Measurements from ENCODE around the gene PTPRO.

The PTPRO gene

DNA sequence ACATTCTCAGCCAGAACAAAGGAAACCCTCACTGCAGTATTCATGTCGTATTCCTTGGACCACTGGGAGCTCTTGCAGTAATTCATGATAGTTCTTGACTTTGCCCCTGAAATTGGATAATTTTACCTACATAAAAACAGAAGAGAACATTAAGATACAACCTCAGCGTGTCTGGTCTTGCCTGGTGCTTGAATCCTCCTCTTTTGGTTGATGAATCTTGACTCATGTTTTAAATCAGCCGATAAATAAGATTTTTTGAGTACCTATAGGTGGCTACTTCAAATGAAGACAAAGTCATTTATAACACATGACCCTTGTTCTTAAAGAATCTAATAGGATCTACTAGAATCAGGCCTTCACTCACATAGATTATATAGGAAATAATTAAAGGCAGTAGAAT lies 221.0 kb downstream of the PTPRO start:
- DNase-seq (ENCODE audit: low read depth) = no peak

DNA sequence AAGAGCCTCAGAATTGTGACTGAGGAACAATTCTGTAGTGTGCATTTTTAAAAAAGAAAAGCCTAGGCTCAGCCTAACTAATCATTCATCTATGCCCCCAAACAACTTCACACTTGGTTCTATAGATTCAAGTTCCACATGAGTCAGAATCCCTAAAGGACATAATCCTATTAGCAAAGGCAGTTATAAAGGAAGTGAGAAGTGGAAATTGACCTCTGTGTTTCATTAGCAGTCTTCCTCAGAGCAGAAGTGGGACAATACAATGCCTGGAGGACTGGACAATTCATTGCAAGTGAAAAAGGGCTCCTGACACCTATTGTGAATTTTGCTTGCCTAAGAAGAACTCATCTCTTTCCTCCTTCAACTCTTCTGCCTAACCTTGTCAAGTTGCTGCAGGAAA lies 222.3 kb downstream of the PTPRO start:
- no peak for DNase-seq (ENCODE audit: low read depth)
- no peak overlapping the region for H3K4me3 ChIP-seq (ENCODE audit: low read depth, low read length)
- TF ChIP-seq, protein P1, sequence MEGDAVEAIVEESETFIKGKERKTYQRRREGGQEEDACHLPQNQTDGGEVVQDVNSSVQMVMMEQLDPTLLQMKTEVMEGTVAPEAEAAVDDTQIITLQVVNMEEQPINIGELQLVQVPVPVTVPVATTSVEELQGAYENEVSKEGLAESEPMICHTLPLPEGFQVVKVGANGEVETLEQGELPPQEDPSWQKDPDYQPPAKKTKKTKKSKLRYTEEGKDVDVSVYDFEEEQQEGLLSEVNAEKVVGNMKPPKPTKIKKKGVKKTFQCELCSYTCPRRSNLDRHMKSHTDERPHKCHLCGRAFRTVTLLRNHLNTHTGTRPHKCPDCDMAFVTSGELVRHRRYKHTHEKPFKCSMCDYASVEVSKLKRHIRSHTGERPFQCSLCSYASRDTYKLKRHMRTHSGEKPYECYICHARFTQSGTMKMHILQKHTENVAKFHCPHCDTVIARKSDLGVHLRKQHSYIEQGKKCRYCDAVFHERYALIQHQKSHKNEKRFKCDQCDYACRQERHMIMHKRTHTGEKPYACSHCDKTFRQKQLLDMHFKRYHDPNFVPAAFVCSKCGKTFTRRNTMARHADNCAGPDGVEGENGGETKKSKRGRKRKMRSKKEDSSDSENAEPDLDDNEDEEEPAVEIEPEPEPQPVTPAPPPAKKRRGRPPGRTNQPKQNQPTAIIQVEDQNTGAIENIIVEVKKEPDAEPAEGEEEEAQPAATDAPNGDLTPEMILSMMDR (conservative IDR thresholded peaks at IDR 0.05; ENCODE audit: low read depth, low read length) = no peak

More for the DNA sequence above, 221.0 kb downstream of the PTPRO start:
- TF ChIP-seq, protein P1 (conservative IDR thresholded peaks at IDR 0.05; ENCODE audit: low read depth, low read length) = no peak
- no peak overlapping the region for H3K4me3 ChIP-seq (ENCODE audit: low read depth, low read length)

DNA sequence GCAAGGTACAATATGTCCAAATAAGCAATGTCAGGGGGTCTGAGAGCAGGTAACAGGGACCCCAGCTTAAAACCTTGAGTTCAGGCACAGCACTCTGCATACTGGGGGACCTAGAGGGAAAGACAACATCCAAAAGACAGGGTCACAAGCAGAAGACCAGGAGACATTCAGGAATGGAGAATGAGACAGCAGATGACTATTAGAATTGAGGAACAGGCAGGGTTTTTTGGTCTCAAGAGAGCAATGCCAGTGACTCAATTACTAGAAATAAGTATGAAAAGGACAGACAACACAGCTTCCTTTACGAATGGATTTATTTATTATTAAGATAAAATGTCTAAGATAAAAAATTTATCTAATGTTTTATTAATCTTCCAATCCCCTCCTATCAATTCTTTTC lies 223.0 kb downstream of the PTPRO start:
- TF ChIP-seq, protein P1 (conservative IDR thresholded peaks at IDR 0.05; ENCODE audit: low read depth, low read length) = no peak
- H3K4me3 ChIP-seq (ENCODE audit: low read depth, low read length) = no peak overlapping the region
- no peak for DNase-seq (ENCODE audit: low read depth)

DNA sequence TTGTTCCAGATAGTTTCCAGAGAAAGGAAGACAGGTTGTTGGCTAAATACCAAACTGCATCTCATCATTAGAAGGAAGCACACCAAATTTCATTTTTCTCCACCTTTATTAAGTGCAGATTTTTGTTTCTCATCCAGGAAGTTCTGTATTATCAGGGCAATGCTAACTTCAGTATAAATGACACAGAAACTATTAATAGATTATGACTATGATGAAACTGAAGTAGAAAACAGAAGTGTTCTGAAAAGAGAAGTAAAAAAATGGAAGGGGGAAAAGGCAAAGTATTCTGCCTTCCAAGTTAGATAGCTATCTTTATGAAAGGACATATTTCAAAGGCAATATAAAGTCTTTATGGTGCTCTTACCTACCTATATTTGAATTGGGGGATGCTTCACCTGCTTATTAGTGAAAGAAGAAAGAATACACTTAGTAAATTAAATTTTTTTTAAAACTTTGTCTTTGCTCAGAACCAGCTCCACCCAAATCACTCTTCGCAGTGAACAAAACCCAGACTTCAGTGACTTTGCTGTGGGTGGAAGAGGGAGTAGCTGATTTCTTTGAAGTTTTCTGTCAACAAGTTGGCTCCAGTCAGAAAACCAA lies 223.9 kb downstream of the PTPRO start:
- no peak for DNase-seq (ENCODE audit: low read depth)
- TF ChIP-seq, protein P1 (conservative IDR thresholded peaks at IDR 0.05; ENCODE audit: low read depth, low read length) = no peak
- H3K4me3 ChIP-seq (ENCODE audit: low read depth, low read length) = no peak overlapping the region

DNA sequence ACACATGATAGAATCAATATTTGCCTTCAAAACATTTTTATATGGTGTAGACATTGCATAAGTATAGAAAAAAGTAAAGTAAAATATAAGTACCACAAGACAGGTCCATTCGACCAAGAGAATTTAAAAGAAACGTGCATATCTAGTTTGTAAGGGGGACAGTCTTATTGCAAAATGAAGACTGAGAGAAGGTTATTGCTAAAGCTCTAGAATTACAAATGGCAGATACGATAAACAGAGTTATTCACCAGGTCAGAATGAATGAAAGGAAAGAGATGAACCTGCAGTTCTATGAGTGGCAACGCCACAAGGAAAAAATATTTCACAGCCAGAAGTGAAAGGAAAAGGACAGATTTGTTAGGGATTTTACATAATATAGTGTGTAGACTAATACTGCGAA lies 224.8 kb downstream of the PTPRO start:
- no peak overlapping the region for H3K4me3 ChIP-seq (ENCODE audit: low read depth, low read length)
- DNase-seq (ENCODE audit: low read depth) = no peak
- TF ChIP-seq, protein P1 (conservative IDR thresholded peaks at IDR 0.05; ENCODE audit: low read depth, low read length) = no peak

DNA sequence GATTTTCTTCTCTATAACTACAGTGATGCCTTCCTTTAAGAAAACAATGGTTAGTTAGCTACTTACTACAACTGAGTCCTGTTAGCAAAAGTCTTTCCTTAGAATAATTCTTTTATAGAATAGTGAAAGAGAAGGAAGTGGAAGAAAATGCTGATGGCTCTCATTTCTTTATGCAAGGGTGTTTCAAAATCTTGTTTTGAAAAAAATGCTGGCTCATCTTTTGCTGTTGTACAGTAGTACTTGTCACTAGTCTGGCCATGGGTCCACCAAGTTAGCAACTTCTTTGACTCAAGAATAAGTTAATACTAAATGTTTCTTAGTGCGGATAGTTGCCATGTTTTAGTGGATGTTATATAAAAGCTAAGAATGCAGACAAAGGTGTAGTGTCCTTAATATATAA lies 225.4 kb downstream of the PTPRO start:
- TF ChIP-seq, protein P1 (conservative IDR thresholded peaks at IDR 0.05; ENCODE audit: low read depth, low read length) = no peak
- DNase-seq (ENCODE audit: low read depth) = no peak
- H3K4me3 ChIP-seq (ENCODE audit: low read depth, low read length) = no peak overlapping the region

DNA sequence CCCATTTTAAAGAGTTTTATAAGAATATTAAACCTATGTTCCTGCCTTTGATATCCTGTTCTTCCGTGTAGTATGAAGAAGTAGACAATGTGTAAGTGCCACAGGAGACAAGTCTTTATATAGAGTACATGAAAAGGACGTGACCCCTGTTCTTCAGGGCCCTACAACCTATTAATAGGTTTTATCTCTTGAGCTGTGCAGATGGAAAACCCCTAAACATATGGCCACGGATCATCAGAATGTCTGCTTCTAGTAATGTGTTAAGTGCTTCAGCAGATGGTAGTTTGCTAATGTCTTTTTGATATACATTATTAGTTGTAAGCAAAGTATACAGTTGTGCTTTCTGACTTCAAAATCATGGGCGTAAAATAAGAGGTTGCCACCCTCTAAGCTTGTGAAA lies 228.5 kb downstream of the PTPRO start:
- H3K4me3 ChIP-seq (ENCODE audit: low read depth, low read length) = no peak overlapping the region
- TF ChIP-seq, protein P1 (conservative IDR thresholded peaks at IDR 0.05; ENCODE audit: low read depth, low read length) = no peak
- no peak for DNase-seq (ENCODE audit: low read depth)

All from choroid plexus epithelial cell (primary cell).